ENCODE data around the gene NCOA3. TPM values are rescaled to one million over a fixed set of nuclear protein-coding genes. Genes with fewer than 3 reads are reported as not detected.

The NCOA3 gene
- polyA plus RNA-seq, 1 of the 3 experiments (the other 2 are of a cell fraction) = 5.8 TPM

GRCh38 chr20:47620808-47621805, 119.4 kb downstream of the NCOA3 start:
- peak; percentile 39 for DNase-seq
- Histone ChIP-seq H2AFZ (ENCODE audit: low read depth) (0 out of 2 replicates have a peak overlapping the region, but pooled peaks have one; percentile 11), H3K9me2 (no peaks in the 10 kb centered on the region), H3K27me3 (ENCODE audit: insufficient read depth) (no peaks in the 10 kb centered on the region), H3K4me3 (ENCODE audit: low read depth in 2 of 2, low read length in 1 of 2) (peak overlapping the region in 1 of 2 experiments; percentile 28; a peak in 1 of 4 replicates), H3K9me3 (no peaks in the 10 kb centered on the region), H4K20me1 (ENCODE audit: insufficient read depth) (no peaks in the 10 kb centered on the region), H3K4me1 (ENCODE audit: control insufficient read depth in 1 of 2, insufficient read depth in 2 of 2, low read depth in 1 of 2, low read length in 1 of 2) (no peaks in the 10 kb centered on the region; a peak in 1 of 4 replicates), H3K79me2 (ENCODE audit: insufficient read depth) (peaks cover 5% of the 10 kb centered on the region; the same call in 1 of the 2 replicates), H3K36me3 (replicated peaks in 1 of 2; ENCODE audit: control insufficient read depth in 1 of 2, insufficient read depth in 2 of 2, low read length in 1 of 2) (peaks cover 6 to 15% of the 10 kb centered on the region in 2 experiments), H3K27ac (ENCODE audit: low read depth in 2 of 2, low read length in 1 of 2) (peak overlapping the region in 1 of 2 experiments; percentile 12; a peak in 1 of 4 replicates), H3K9ac (no peak overlapping the region), H3F3A (replicated peaks; ENCODE audit: insufficient read depth) (peaks cover 8% of the 10 kb centered on the region), H3K4me2 (no peak overlapping the region)
- TF ChIP-seq ZBTB33 (IDR thresholded peaks at IDR 0.05; ENCODE audit: borderline replicate concordance, low read depth) (no peak), TEAD4 (IDR thresholded peaks at IDR 0.05; ENCODE audit: borderline replicate concordance, insufficient read depth) (no peak), FOXJ3 (CRISPR knock-in tag; IDR thresholded peaks at IDR 0.05) (no peak), RAD21 (IDR thresholded peaks at IDR 0.05; ENCODE audit: low read length) (peak; percentile 90), RXRA (IDR thresholded peaks at IDR 0.05; ENCODE audit: borderline replicate concordance, low read depth) (no peak), CTCF (IDR thresholded peaks at IDR 0.05) (peak; percentile 96), SMC3 (IDR thresholded peaks at IDR 0.05; ENCODE audit: low read depth, low read length) (peak; percentile 58), SIN3A (IDR thresholded peaks at IDR 0.05; ENCODE audit: borderline replicate concordance, low read depth, low read length) (no peak)
- 47% methylated on average over 8 of the region's 8 CpGs for WGBS (ENCODE audit: low lambda C conversion rate)
- ChIA-PET CTCF (interaction anchor here (0.6 to 5.5 kb wide), 45 partner anchors 8 to 1733 kb away, joined by 3 to 71 read pairs (median 4); partner anchors contain the start of gene NCOA3), POLR2A (interaction anchor here (0.9 kb wide), 1 partner anchor 237 kb away, joined by 3 read pairs; no protein-coding TSS in a partner anchor)

GRCh38 chr20:47622118-47622665, 120.5 kb downstream of the NCOA3 start:
- H3K9me3 ChIP-seq = no peaks in the 10 kb centered on the region
- CTCF ChIA-PET = interaction anchor here (1.0 to 5.5 kb wide), 8 partner anchors 9 to 999 kb away, joined by 3 to 71 read pairs (median 6); no protein-coding TSS in a partner anchor
- POLR2A ChIA-PET = no interaction called here
- H3K27ac ChIP-seq (ENCODE audit: low read depth in 2 of 2, low read length in 1 of 2) = no peak overlapping the region
- H2AFZ ChIP-seq (ENCODE audit: low read depth) = no peak overlapping the region
- WGBS (ENCODE audit: low lambda C conversion rate) = 89% methylated on average over 9 of the region's 9 CpGs
- H3K9ac ChIP-seq = no peak overlapping the region
- no peaks in the 10 kb centered on the region for H3K27me3 ChIP-seq (ENCODE audit: insufficient read depth)
- no peak overlapping the region for H3K4me2 ChIP-seq
- H3K4me3 ChIP-seq (ENCODE audit: low read depth in 2 of 2, low read length in 1 of 2) = no peak overlapping the region
- H3F3A ChIP-seq (replicated peaks; ENCODE audit: insufficient read depth) = peaks cover 8% of the 10 kb centered on the region
- TF ChIP-seq POLR2AphosphoS5 (IDR thresholded peaks at IDR 0.05; ENCODE audit: low read depth, low read length) (no peak), TAF1 (IDR thresholded peaks at IDR 0.05; ENCODE audit: borderline replicate concordance, low read depth, low read length) (no peak), NFIC (IDR thresholded peaks at IDR 0.05; ENCODE audit: borderline replicate concordance) (no peak), NRF1 (IDR thresholded peaks at IDR 0.05; ENCODE audit: low read depth, low read length) (no peak), SMC3 (IDR thresholded peaks at IDR 0.05; ENCODE audit: low read depth, low read length) (no peak), TCF12 (IDR thresholded peaks at IDR 0.05) (no peak), FOXM1 (IDR thresholded peaks at IDR 0.05; ENCODE audit: low read depth) (no peak)
- H3K36me3 ChIP-seq (replicated peaks in 1 of 2; ENCODE audit: control insufficient read depth in 1 of 2, insufficient read depth in 2 of 2, low read length in 1 of 2) = peaks cover 6 to 25% of the 10 kb centered on the region in 2 experiments
- peaks cover 5% of the 10 kb centered on the region; the same call in 1 of the 2 replicates for H3K79me2 ChIP-seq (ENCODE audit: insufficient read depth)
- DNase-seq = no peak
- H3K4me1 ChIP-seq (ENCODE audit: control insufficient read depth in 1 of 2, insufficient read depth in 2 of 2, low read depth in 1 of 2, low read length in 1 of 2) = no peaks in the 10 kb centered on the region; a peak in 1 of 4 replicates
- no peaks in the 10 kb centered on the region for H4K20me1 ChIP-seq (ENCODE audit: insufficient read depth)
- no peaks in the 10 kb centered on the region for H3K9me2 ChIP-seq

Data from SK-N-SH (cell line).